Neural cell (in vitro differentiated cells): ENCODE results near the gene USO1. TPM values are rescaled to one million over a fixed set of nuclear protein-coding genes. Genes with fewer than 3 reads are reported as not detected.

Source experiments
- H2AFZ ChIP-seq: fragments of 200-600, 300-800 bp; sonication (generic), shearing (Covaris generic); 2 replicates; pipeline ENCODE4 v1.6.0; 2014; ENCODE audit warnings: low read depth, mild to moderate bottlenecking, antibody characterized with exemption, low read length, moderate library complexity
- H3F3A ChIP-seq: fragments of 200-600 bp; shearing (Covaris generic); 2 replicates; pipeline ENCODE4 v1.6.1; 2016; ENCODE audit warnings: mild to moderate bottlenecking, moderate library complexity, mixed read lengths, antibody characterized with exemption, low read length; ENCODE audit not compliant: insufficient read depth, poor library complexity, severe bottlenecking
- H3K27ac ChIP-seq: fragments of 200-600, 300-800 bp; sonication (generic), shearing (Covaris generic); 2 replicates; pipeline ENCODE4 v1.5.1; 2014; ENCODE audit warnings: mild to moderate bottlenecking, low read length, moderate library complexity
- H3K27me3 ChIP-seq: fragments of 300-800, 200-600 bp; sonication (generic), shearing (Covaris generic); 2 replicates; pipeline ENCODE4 v1.6.0; 2014; ENCODE audit warnings: mild to moderate bottlenecking, low read depth, low read length, moderate library complexity; ENCODE audit not compliant: insufficient read depth
- H3K36me3 ChIP-seq: fragments of 300-800, 200-600 bp; sonication (generic), shearing (Covaris generic); 2 replicates; pipeline ENCODE4 v1.5.1; 2014; ENCODE audit warnings: mild to moderate bottlenecking, antibody characterized with exemption, low read length, moderate library complexity; ENCODE audit not compliant: insufficient read depth
- H3K4me2 ChIP-seq: fragments of 300-800, 200-600 bp; sonication (generic), shearing (Covaris generic); 2 replicates; pipeline ENCODE4 v1.6.0; 2014; ENCODE audit warnings: mild to moderate bottlenecking, low read length
- H3K4me3 ChIP-seq: fragments of 300-800, 200-600 bp; sonication (generic), shearing (Covaris generic); 2 replicates; pipeline ENCODE4 v1.5.1; 2014; ENCODE audit warnings: mild to moderate bottlenecking, low read length, moderate library complexity
- H3K79me2 ChIP-seq: fragments of 200-600 bp; shearing (Covaris generic); replicated peaks from 2 replicates; pipeline ENCODE4 v1.6.0; 2014; ENCODE audit warnings: mild to moderate bottlenecking, low read length, moderate library complexity; ENCODE audit not compliant: insufficient read depth
- H3K9ac ChIP-seq: fragments of 300-800, 200-600 bp; sonication (generic), shearing (Covaris generic); 2 replicates; pipeline ENCODE4 v1.6.1; 2016; ENCODE audit warnings: mild to moderate bottlenecking, low read length, mixed read lengths
- H3K9me2 ChIP-seq: fragments of 200-600 bp; shearing (Covaris generic); 2 replicates; pipeline ENCODE4 v1.6.1; 2016; ENCODE audit warnings: mild to moderate bottlenecking, low read length, mixed read lengths; ENCODE audit not compliant: insufficient read depth
- H3K9me3 ChIP-seq: fragments of 200-600, 300-800 bp; sonication (generic), shearing (Covaris generic); 2 replicates; pipeline ENCODE4 v1.6.1; 2016; ENCODE audit warnings: mild to moderate bottlenecking, mixed run types, low read length, moderate library complexity, mixed read lengths
- H4K20me1 ChIP-seq: fragments of 200-600 bp; shearing (Covaris generic); 2 replicates; pipeline ENCODE4 v1.6.1; 2016; ENCODE audit warnings: mild to moderate bottlenecking, mixed run types; ENCODE audit not compliant: insufficient read depth
- CTCF ChIP-seq: fragments of 450-650 bp; IDR thresholded peaks from 2 replicates; pipeline ENCODE4 v1.5.1; 2014; ENCODE audit warnings: antibody characterized with exemption, mild to moderate bottlenecking, moderate library complexity; ENCODE audit not compliant: poor library complexity, severe bottlenecking
- EP300 ChIP-seq: fragments of 450-650 bp; conservative IDR thresholded peaks from 2 replicates; pipeline ENCODE4 v1.6.1; 2014; ENCODE audit warnings: antibody characterized with exemption, mild to moderate bottlenecking, moderate library complexity; ENCODE audit not compliant: poor library complexity, severe bottlenecking
- EZH2 ChIP-seq: fragments of 200-600, 300-800 bp; shearing (Covaris generic), sonication (generic); IDR thresholded peaks from 2 replicates; pipeline ENCODE4 v1.6.1; 2014; ENCODE audit warnings: antibody characterized with exemption, low read length, borderline replicate concordance, mild to moderate bottlenecking; ENCODE audit not compliant: insufficient read depth, poor library complexity, severe bottlenecking
- MXI1 ChIP-seq: fragments of 450-650 bp; conservative IDR thresholded peaks from 2 replicates; pipeline ENCODE4 v1.6.1; 2014; ENCODE audit warnings: antibody characterized with exemption, mild to moderate bottlenecking; ENCODE audit not compliant: poor library complexity, severe bottlenecking
- POLR2AphosphoS5 ChIP-seq: IDR thresholded peaks from 2 replicates; pipeline ENCODE4 v1.6.1; 2012
- REST ChIP-seq: IDR thresholded peaks from 2 replicates; pipeline ENCODE4 v1.6.1; 2012; ENCODE audit warnings: borderline replicate concordance
- SMC3 ChIP-seq: fragments of 450-650 bp; conservative IDR thresholded peaks from 2 replicates; pipeline ENCODE4 v1.6.1; 2014; ENCODE audit warnings: antibody characterized with exemption, mild to moderate bottlenecking, moderate library complexity; ENCODE audit not compliant: poor library complexity
- polyA plus RNA-seq: library from polyadenylated mRNA; depleted of rRNA; stranded (reverse); fragments of >200 nt; gene quantifications from 2 replicates; pipeline ENCODE4 v1.2.3, GENCODE V29; 2014

The USO1 gene
- polyA plus RNA-seq, 1 donor from 2014 or later = 40.0 TPM

GRCh38 chr4:75726577-75726976 is 2.2 kb downstream of the USO1 start:
- Histone ChIP-seq H3K4me2 (peak overlapping the region; percentile 34), H3K36me3 (no peaks in the 10 kb centered on the region), H3K27me3 (no peaks in the 10 kb centered on the region), H3K9me3 (no peaks in the 10 kb centered on the region), H3F3A (no peaks in the 10 kb centered on the region), H2AFZ (no peak overlapping the region), H4K20me1 (no peaks in the 10 kb centered on the region), H3K4me3 (peak overlapping the region; percentile 100), H3K27ac (no peak overlapping the region), H3K9ac (no peak overlapping the region), H3K9me2 (no peaks in the 10 kb centered on the region), H3K79me2 (peaks cover 52% of the 10 kb centered on the region)
- TF ChIP-seq MXI1 (no peak), POLR2AphosphoS5 (no peak), EP300 (no peak), EZH2 (no peak)

- H3K79me2 ChIP-seq = peaks cover 51% of the 10 kb centered on the region
- no peaks in the 10 kb centered on the region for H4K20me1 ChIP-seq
- no peaks in the 10 kb centered on the region for H3F3A ChIP-seq
- H3K9me2 ChIP-seq = no peaks in the 10 kb centered on the region
- no peaks in the 10 kb centered on the region for H3K27me3 ChIP-seq
- peak overlapping the region; percentile 100 for H3K4me3 ChIP-seq
- TF ChIP-seq REST = no peak
- H3K9ac ChIP-seq = no peak overlapping the region
- H3K4me2 ChIP-seq = no peak overlapping the region
- H3K27ac ChIP-seq = no peak overlapping the region
- H3K36me3 ChIP-seq = no peaks in the 10 kb centered on the region
- H2AFZ ChIP-seq = no peak overlapping the region
- H3K9me3 ChIP-seq = no peaks in the 10 kb centered on the region
These were observed 2.7 kb downstream of the USO1 start for GRCh38 chr4:75727073-75727472.

- H3K9ac ChIP-seq = no peak overlapping the region
- TF ChIP-seq EP300 (no peak), SMC3 (no peak), CTCF (no peak), POLR2AphosphoS5 (no peak)
- H3K27ac ChIP-seq = no peak overlapping the region
- no peaks in the 10 kb centered on the region for H3K9me2 ChIP-seq
- H3F3A ChIP-seq = no peaks in the 10 kb centered on the region
- peaks cover 49% of the 10 kb centered on the region for H3K79me2 ChIP-seq
- no peaks in the 10 kb centered on the region for H3K27me3 ChIP-seq
- H4K20me1 ChIP-seq = no peaks in the 10 kb centered on the region
- H3K9me3 ChIP-seq = no peaks in the 10 kb centered on the region
- no peak overlapping the region for H2AFZ ChIP-seq
- no peaks in the 10 kb centered on the region for H3K36me3 ChIP-seq
- H3K4me3 ChIP-seq = no peak overlapping the region
- no peak overlapping the region for H3K4me2 ChIP-seq
These were observed 5.5 kb downstream of the USO1 start for GRCh38 chr4:75729836-75730235.
